Measurements from ENCODE around the gene RELT.

The RELT gene

DNA sequence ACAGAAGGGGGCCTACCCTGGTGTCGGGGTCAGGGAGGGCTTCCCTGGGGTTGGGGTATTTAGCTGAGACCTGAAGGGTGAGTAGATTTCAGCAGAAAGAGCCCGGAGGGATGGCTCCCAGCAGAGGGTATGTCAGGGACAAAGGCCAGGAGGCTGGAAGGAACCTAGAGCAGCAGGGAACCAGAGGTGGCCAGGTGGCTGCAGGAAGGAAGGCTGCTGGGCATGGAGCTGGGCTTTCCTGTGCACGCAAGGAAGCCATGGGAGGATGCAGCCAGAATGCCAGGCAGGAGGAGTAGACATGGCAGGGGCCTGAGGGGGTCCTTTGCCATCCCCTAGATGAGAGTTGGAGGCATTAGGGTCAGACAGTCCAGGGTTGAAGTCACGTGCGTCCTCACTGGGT lies 27.4 kb upstream of the RELT start:
- DNase-seq, result no peak

DNA sequence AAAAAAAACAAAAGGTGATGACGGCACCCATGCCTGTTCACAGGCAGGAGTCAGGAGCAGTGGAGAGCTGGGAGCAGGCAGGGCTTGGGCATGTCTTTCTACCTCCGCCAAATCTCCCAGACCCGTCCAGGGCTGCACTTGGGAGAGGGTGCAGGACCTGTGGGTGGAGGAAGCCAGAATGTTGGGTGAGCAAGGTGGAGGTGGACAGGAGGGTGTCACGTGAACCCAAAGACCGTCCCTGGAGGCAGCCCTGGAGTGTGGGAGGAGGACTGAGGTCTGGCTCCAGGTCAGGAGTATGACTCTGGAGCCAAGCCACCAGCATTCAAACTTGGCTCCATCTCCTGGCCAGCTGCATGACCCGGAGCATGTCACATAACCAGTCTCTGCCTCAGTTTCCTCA lies 26.6 kb upstream of the RELT start:
- DNase-seq, result no peak

DNA sequence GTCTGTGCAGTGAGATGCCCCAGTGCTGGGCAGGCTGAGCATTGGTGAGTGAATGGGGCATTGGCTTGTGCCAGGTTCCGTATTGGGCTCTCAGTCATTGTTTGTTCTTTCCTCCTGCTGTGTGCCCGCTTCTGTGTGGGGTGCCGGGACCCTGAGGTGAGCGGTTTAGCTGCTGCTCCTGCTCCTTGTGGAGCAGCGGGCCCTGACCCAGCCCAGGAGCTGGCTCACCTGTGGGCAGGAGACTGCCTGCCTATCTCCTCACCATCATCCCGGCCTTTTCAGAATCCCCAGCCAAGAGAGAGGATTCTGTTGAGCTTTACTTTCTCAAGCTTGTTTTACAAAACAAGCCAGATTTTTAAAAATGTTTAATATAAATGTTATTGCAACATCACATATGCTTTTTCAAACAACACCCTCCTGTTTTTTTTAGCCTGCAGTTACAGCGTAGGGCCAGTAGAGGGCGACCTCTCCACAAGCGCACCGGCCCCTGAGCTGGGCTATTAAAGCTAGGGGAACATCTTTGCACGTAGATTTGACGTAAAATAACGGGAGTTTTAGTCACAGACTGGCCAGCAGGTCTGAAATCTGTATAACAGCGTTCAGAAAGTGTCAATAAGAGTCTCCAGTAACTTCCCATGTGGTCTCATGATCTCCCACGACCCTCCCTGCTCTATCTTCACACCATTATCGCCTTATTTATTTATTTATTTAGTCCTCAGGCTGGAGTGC lies 25.1 kb upstream of the RELT start:
- DNase-seq, result peak; percentile 62

DNA sequence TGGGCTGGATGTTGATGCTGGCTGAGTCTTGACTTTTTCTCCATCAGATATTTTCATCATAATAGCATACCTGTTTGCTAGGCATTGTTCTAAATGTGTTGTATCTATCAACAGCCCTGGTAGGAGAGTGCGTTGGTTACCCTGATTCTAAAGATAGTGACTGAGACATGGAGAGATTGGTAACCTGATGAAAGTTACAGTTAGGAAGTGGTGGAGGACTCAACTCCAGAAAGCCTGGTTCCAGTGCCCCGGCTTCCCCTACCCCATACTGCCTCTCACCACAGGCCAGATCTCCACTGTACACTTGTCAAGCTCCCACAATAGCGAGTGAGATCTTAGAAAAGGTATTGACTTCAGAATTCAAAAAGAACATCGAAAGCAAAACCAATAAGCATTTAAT lies 22.8 kb upstream of the RELT start:
- DNase-seq, result no peak

DNA sequence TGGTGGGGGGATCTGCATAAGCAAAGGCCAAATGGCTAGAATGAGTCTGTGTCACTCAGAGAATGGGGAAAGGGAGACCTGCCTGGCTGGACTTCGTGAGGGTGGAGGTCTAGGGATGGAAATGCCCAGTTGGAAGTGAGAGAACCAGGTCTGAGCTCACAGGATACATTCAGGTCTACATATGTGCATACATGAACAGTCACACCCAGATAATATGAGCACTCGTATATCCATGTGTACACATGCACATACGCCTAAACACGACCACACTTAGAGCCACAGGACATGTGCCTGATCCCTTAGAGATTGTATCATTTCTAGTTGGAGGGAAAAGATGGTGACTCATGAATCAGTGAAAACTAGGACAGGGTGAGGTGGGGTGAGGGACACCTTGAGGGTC lies 21.1 kb upstream of the RELT start:
- DNase-seq, result no peak

DNA sequence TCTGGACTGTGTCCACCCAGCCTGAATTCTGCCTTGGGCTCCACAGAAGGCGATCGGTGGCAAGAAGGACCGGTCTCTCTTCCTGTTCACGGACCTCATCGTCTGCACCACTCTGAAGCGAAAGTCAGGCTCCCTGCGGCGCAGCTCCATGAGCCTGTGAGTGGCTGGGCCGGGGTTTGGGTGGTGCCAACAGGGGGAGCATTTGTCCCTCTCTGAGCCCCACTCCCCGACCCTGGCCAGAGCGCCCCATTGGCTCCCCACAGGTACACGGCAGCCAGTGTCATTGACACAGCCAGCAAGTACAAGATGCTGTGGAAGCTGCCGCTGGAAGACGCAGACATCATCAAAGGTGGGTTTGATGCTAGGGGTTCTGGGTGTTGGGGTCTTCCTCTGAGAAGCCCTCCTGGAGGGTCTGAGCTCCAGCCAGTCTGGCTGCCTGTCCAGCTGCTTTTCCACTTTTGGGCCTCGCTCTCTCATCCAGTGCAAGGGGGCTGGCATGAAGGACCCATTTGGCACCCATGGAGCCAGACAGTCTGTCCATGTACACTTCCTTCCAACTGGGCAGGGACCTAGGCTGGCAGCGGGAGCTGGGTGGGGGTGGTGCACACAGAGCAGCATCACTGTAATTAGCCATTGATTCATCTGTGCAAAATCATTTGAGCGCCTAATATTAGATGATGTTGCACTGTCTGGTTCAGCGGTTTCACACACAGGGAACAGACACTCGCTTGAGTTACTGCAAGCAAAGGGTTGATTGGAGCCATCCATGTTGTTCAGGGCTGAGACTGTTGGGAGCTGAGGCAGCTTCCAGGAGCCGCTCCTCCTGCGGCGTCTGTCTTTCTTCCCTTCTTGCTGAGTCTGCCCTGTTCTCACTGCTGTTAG lies 19.0 kb upstream of the RELT start:
- DNase-seq, result no peak

DNA sequence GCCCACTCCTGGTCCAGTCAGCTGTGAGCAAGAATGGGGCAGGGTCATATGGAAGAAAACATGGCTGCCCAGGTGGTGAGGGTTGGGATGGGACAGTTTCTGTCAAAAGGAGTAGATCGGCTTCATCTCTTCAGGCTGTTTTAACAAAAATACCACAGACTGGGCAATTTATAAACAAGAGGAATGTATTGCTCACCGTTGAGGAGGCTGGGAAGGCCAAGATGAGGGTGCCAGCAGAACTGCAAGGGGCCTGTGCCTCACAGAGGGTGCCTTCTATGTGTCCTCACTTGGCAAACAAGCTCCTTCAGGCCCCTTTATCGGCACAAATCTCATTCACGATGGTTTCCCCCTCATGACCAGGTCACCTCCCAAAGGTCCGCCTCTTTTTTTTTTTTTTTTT lies 18.1 kb upstream of the RELT start:
- no peak for DNase-seq

DNA sequence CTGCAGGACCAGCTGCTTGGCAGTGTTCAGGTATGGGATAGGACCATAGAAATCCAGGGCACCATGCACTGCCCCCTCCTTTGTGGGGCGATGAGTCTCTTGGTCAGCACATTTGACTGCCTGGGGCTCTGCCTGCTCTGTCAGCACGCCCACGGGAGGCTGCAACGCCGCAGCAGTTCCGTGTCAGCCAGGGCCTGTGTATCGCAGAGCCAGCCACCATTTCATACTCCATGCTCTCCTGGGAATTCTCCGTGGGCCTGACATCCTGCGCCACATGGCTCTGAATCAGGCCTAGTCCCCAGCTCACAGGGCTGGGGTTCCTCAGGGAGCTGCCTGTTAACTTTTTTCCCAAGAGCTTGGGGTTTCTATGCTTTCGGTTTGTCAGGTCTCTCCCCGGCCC lies 16.9 kb upstream of the RELT start:
- DNase-seq, result no peak

DNA sequence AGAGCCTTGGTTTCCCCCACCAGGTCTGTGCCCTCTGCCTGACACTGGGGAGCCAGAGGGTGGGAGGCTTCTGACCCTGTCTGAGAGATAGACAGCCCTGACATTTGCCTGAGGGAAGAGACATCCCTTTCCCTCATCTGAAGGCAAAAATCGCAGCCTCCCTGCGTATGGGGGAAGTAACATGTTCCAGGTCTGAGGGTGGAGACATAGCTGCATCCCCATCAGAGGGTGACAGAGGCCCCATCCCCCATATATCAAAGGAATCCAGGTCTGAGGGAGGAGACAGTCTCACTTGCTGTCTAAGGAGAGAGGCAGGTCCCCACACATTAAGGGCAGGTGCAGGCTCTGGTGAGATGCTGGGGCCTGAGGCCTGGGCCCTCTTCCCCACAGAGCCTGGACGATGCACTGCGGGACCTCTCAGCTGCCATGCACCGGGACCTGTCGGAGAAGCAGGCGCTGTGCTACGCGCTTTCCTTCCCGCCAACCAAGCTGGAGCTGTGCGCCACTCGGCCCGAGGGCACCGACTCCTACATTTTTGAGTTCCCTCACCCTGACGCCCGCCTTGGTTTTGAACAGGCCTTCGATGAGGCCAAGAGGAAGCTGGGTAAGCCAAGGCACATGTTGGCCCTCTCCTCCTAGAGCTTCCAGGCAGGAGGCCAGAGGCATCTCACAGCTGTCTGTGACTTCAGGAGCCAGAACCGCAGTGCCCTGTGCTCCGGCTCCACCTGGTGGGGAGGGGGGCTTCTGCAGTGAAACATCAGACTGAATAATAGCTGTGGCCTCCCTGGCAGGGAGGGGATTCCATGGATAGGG lies 16.1 kb upstream of the RELT start:
- peak; percentile 53 for DNase-seq

DNA sequence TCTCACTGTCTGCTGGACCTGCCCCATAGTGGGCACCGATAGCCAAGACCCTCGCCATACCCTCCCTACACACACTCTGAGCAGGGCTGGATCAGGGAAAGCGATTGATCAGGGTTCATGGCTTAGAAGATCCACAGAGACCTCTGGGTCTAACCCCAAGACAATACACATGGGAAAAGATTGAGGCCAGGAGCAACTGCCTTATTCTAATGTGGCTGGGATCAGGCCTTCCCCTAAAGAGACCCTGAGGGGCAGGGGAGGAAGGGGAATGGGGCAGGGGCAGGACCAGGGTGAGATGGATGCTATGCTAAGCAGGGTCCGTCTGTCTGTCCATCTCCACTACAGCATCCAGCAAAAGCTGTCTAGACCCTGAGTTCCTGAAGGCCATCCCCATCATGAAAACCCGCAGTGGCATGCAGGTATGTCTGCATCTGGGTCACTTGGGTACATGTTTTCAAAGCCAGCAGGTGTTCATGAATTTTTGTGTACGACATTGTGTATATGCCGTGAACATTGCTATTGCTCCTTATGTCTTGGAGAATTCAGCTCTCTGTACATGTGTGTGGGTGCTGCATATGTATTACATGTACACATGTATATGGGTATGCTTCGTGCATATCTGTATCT lies 15.3 kb upstream of the RELT start:
- DNase-seq, result no peak

DNA sequence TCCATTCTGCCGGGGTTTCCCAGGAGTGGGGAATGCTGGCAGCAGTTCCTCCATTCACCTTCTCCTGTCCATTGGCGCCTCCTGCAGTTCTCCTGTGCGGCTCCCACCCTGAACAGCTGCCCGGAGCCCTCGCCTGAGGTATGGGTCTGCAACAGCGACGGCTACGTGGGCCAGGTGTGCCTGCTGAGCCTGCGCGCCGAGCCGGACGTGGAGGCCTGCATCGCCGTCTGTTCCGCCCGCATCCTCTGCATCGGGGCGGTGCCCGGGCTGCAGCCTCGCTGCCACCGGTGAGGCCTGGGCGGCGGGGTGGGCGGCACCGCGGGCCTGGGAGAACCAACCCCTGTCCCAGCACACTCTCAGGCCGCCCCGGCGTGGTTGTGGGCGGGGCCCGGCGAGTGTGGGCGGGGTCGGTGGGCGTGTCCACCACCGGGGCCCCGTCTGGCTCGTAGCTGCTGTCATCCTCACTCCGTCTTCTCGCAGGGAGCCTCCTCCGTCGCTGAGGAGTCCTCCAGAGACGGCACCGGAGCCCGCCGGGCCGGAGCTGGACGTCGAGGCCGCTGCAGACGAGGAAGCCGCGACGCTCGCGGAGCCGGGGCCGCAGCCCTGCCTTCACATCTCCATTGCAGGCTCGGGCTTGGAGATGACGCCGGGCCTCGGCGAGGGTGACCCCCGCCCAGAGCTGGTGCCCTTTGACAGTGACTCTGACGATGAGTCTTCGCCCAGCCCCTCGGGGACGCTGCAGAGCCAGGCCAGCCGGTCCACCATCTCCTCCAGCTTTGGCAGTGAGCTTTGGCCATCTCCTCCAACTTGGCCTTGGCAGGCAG lies 14.0 kb upstream of the RELT start:
- DNase-seq, result no peak

DNA sequence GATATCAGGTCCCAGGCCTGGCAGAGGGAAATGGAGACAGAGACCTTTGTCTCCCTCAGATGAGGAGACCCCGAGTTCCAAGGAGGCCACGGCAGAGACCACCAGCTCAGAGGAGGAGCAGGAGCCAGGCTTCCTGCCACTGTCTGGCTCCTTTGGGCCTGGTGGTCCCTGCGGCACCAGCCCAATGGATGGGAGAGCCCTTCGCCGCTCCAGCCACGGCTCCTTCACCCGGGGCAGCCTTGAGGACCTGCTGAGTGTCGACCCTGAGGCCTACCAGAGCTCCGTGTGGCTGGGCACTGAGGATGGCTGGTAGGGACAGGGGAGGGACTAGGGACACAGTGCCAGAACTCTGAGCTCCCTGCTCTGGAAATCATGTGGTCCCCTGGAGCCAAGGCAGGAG lies 13.1 kb upstream of the RELT start:
- DNase-seq, result no peak

DNA sequence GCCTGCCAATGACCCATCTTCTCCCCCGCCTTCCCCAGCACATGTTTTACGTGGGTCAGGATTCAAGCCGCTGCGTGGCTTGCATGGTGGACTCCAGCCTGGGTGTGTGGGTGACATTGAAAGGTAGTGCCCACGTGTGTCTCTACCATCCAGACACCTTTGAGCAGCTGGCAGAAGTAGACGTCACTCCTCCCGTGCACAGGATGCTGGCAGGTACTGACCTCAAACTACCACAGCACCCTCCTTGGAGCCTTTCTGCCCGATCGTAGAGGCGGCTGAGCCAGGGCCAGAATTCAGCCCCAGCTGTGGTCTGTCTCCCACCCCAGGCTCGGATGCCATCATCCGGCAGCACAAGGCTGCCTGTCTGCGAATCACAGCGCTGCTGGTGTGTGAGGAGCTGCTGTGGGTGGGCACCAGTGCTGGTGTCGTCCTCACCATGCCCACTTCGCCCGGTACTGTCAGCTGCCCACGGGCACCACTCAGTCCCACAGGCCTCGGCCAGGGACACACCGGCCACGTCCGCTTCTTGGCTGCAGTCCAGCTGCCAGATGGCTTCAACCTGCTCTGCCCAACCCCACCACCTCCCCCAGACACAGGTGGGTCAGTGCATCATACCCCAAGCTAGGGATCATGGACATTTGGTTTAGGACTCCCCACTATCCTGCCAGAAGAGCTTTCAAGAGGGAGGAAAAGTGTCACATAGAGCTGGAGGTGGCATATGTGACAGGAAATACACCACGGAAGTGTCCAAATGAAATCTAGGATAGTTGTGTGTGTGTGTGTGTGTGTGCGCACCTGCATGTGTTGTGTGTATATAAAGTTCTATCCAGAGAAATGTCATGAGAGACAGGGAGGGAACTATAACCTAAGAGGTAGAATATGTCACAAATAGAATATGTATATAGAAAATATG lies 10.6 kb upstream of the RELT start:
- no peak for DNase-seq

DNA sequence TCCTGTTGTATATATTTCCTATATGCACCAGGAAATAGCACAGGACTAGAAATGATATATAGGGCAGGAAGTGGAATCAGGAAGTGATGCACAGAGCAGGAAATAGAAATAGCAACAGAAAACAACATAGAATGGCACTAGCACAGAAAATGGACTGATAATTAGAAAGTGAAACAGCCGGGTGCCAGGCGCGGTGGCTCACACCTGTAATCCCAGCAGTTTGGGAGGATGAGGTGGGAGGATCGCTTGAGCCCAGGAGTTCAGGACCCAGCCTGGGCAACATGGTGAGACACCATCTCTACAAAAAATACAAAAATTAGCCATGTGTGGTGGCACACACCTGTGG lies 10.0 kb upstream of the RELT start:
- peak; percentile 50 for DNase-seq

DNA sequence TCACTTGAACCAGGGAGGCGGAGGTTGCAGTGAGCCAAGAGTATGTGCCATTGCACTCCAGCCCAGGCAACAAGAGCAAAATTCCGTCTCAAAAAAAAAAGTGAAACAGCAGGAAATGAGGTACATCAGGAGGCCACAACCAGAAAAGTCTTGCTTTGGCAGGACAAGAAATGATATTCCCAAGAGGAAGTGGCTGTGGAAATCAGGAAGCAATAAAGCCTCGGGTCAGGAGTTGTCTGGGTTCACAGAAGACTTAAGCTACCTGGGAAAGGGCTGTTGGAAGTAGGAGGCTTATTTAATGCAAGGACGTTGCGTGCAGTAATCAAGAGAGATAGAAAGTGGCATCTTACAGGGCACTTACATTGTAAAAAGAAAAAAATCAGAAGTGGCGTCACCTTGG lies 9.2 kb upstream of the RELT start:
- DNase-seq, result no peak

DNA sequence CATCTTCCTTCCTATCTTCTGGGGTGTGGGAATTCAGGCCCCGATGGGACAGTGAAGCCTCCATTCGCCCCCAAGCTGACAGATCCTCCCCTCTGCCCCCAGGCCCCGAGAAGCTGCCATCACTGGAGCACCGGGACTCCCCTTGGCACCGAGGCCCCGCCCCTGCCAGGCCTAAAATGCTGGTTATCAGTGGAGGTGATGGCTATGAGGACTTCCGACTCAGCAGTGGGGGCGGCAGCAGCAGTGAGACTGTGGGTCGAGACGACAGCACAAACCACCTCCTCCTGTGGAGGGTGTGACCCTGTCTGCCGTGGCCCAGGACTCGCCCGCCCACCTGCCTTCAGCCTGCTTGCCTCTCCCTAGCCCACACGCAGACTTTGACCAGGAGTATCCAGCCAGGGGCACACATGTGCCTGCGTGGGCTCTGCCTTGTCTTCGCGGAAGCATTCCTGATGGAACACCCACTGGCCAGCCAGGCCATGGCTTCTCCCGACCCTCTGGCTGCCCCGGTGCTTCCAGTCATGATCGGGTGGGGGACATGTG lies 8.6 kb upstream of the RELT start:
- no peak for DNase-seq

DNA sequence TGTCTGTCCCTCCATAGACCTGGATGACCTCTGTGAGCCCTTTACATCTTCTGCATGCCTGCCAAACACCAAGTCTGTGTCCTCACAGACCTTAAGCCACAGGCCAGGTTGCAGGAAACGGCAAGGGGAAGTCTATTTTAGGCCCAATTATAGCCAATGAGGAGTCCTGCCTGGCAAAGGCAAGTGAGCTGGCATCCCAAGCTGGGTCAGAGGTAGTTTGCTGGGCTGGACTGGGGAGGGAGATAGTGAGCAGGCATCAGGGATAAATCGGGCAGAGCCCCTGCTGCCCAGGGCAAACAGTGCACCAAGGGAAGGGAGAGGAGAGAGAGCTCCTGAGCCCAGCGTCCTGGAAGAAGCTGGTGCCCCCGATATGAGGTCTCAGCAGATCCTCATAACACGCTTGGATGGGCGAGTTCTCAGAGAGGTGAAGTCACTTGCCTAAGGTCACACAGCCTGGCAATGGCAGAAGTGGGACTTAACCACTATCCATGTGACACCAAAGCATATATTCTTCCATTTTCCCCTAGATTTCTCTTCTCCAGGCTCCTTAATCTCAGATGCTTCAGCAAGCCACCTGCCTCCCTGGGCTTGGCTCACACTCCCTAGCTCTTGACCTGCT lies 3.7 kb upstream of the RELT start:
- no peak for DNase-seq

DNA sequence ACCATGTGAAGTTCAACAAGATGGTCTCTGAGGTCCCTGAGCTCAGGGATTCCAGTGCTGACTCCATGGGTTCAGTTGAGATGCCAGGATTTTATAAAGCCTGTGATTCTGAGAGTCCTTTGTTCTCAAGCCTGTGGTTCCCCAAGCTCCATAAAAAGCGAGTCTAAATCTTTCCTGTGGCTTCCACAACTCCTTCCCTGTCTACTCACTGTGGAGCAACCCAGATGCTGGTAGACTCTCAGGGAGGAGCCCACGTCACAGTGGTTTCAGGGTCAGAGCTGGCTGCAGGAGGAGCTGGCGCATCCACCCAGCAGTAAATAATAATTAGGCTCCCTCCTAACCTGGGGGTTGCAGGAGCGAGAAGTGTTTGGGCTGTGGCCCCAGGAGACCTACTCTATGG lies 2.0 kb upstream of the RELT start:
- no peak for DNase-seq

DNA sequence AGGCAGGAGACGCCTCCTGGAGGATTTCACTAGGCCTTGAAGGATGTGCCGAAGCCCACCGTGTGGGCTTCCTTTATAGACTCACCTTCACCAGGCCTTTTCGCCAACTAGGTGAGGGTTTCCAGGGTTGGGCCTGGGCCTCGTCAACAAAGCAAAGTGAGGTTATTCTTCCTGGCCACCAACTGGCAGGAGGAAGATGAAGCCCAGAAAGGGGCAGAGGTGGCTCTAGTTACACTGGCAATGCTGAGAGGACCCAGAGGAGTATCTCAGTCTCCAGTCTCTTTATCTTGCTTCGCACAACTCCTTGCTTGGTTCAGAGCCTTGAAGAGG lies 404 bp upstream of the RELT start:
- DNase-seq, result peak; percentile 14

DNA sequence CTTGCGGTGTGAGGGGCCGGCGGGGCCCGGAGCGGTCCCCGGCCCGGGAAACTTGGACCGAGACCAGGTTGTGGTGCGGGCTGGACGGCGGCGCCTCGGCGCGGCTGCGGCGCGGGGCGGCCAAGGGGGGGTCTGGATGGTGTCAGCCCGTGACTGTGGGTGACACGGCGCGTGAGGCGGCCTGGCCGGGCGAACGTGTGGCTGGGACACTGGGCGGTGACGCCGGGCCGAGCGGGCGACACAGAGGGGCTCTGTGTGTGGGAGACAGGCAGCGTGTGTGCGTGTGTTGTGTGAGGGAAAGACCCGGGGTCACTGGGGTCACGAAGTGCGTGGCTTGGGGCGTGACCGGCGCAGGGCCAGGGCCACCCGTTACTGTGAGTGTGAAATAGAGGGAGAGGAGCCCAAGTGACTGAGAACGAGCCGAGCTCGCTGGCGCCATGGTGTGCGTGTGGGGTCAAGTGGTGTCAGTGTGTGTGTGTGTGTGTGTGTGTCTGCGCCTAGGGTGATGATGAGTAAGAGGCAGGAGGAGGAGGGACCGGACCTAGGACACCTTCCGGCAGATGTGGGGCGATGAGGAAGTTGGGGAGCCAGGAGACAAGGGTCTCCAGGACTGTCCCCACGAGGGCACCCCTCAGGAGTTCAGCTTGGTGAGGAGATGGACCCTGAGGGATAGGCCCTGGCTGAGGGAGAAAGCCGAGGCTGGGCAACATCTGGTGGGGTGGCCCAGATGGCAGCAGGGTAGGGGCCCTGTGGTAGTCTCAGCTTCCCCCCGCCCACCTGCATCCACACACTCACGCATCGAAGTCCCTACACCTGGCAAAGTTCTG lies 817 bp downstream of the RELT start:
- peak; percentile 71 for DNase-seq

Data from CD4-positive, alpha-beta T cell treated with Interleukin-6 for 4 hours (primary cell).